Pons (tissue), 1 donor: ENCODE results near the gene CACNG1.
"Not testable (repeated sequence)": the region's sequence is repeated elsewhere in the genome, so short reads cannot be mapped to it uniquely, and the experiment has no call there.

Source experiments
- DNase-seq: peaks from one replicate; pipeline ENCODE4 v3.0.0-alpha.2; 2016; ENCODE audit warnings: low spot score

The CACNG1 gene

GRCh38 chr17:67025216-67025792, 19.1 kb upstream of the CACNG1 start:
- DNase-seq: no peak

DNA sequence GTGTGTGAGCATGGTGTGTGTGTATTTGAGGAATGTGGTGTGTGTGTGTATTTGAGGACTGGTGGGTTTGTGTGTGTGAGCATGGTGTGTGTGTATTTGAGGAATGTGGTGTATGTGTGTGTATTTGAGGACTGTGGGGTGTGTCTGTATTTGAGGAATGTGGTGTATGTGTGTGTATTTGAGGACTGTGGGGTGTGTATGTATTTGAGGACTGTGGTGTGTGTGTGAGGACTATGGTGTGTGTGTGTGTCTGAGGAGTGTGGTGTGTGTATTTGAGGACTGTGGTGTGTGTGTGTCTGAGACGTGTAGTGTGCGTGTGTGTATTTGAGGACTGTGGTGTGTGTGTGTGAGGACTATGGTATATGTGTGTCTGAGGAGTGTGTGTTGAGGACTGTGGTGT, 18.0 kb upstream of the CACNG1 start:
- no peak for DNase-seq

DNA sequence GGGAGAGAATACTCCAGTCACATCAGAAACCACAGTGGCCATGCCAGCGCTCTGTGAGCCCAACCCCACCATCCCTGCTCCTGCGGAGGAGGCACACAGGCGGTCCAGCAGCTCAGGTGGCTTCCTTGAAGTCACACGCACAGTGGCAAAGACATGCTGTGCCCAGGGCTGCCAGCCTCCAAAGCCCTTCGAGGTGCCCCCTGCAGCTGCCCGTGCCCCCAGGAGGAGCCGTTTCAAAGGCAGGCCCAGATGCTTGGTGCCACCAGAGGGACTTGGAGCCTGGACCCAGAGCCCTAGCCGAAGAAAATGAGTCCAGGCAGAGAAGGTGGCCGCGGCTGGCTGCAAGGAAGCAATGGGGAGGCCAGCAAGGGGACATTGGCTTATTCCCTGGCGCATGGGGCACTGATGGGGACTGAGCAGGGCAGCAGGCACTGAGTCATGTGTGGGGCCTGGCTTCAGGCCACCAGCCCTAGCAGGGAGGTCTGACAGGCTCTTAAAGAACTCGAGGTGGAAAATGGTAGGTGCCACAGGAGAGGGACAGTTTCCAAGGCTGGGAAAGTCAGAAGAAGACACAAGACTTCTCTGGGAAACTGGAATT, 17.2 kb upstream of the CACNG1 start:
- no peak for DNase-seq

GRCh38 chr17:67030641-67031040, 13.7 kb upstream of the CACNG1 start:
- no peak for DNase-seq

DNA sequence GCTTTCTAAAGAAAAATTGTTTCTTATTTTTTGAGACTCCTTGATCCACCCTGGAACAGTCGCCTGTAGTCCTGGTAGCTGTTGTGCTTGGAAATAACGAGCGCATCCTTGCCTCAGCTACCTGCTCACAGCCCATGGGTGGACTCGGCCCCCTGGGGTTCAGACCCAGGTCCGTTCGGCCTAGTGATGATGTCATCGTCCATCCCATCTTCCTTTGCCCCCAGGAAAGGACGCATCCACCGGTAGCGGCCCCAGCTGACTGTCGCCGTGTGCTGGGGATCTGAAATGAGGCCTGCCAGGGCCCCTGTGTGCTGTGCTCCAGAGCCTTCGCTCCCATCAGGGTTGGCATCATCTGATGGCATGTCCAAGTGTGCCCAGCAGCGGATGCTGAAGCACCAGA, 12.0 kb upstream of the CACNG1 start:
- no peak for DNase-seq

GRCh38 chr17:67032985-67033384, 11.4 kb upstream of the CACNG1 start:
- DNase-seq: no peak

GRCh38 chr17:67033613-67034012, 10.7 kb upstream of the CACNG1 start:
- DNase-seq: no peak

DNA sequence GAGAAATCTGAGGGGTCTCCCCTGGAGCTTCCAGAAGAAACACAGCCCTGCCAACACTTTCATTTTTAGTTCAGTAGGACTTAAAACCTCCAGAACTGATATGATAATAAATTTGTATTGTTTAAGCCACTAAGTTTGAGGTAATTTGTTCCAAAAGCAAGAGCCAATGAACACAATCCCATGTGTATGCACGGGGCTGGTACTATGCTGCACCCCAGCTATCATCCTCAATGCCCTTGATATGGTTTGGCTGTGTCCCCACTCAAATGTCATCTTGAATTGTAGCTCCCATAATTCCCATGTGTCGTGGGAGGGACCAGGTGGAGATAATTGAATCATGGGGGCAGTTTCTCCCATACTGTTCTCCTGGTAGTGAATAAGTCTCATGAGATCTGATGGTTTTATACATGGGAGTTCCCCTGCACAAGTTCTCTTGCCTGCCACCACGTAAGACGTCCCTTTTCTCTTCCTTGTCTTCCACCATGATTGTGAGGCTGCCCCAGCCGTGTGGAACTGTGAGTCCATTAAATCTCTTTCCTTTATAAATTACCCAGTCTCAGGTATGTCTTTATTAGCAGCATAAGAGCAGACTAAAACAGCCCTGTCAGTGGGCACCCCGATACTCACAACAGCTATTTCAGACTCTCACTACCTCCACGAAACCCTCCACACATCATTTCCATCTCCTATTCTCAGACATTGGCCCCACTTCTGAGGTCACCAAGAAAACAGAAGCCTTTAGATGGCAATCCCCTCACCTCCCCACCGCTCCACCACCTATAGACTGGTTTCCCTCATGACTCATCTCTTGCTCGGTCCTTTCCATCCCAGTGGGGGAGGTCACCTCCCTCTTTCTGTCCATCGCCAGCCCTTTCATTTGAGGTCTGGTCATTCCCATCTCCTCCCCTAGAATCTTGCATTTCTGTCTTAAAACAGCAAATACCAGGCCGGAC, 8.9 kb upstream of the CACNG1 start:
- DNase-seq: no peak

DNA sequence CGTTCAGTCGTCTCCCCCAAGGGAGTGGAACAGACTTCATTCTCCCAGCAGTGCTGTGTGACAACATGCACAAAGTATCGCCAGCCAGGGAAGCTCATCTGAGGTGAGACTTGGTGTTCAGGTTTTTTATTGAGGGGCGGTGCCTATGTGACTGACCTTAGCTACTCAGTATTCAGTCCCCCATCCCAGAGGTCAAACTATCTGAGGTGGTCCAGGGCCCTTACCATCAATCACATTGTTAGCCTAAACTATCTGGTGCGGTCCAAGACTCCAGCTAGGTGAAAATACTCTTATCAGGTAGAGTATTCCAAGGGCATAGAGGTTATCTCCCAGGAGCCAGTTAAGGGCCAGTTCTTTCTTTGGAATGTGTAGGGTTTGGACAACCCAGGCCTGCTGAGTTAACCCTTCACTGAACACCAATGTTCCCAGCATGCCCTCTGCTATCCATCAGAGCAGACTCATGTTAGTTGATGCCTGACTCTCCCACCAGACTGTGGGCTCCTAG, 5.4 kb upstream of the CACNG1 start:
- DNase-seq: no peak

DNA sequence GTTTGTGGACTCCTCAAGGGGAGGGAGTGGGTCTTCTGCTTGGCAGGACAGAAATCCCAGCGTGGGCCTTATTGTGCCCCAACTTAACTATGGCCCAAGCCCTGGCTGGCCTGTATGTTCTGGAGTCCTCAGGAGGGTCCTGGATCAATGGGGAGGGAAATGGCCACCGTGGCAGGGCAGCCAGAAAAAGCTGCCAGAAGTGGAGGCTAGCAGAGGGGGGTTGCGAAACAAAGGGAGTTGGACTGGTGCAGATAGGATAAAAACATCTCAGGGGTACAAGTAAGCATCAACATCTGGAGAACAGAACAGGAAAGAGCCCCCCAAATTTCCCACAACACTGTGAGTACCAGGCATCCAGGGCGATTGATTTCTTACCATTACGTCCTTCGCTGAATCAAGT, 3.7 kb upstream of the CACNG1 start:
- DNase-seq: no peak

DNA sequence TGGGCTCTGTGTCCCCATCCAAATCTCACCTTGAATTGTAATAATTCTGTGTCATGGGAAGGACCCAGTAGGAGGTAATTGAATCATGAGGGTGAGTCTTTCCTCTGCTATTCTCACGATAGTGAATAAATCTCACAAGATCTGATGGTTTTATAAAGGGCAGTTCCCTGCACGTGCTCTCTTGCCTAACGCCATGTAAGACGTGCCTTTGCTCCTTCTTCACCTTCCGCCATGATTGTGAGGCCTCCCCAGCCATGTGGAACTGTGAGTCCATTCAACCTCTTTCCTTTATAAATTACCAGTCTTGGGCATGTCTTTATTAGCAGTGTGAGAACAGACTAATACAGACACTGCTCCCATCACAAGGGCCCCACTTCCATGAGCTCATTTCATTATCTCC, 3.2 kb upstream of the CACNG1 start:
- not testable (repeated sequence) for DNase-seq

DNA sequence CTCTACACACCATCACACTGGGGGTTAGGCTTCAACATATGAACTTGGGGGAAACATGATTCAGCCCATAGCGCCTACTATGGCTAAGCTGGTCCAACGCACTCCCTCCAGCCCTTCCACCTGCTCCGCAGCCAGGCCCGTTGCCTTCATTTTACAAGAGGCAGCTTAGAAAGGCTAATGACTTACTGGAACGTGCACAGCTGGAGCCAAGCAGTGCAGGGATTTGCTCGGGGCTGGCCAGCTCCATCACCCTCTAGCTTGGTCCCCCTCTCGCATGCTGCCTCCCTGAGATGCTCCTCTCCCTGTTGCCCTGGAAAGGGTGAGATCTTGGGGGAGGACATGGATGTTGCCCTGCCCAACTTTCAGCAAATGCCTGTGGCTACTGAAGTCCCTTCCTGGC, 2.8 kb upstream of the CACNG1 start:
- DNase-seq: no peak

- DNase-seq: no peak
These were observed 2.1 kb upstream of the CACNG1 start for GRCh38 chr17:67041941-67042899.

DNA sequence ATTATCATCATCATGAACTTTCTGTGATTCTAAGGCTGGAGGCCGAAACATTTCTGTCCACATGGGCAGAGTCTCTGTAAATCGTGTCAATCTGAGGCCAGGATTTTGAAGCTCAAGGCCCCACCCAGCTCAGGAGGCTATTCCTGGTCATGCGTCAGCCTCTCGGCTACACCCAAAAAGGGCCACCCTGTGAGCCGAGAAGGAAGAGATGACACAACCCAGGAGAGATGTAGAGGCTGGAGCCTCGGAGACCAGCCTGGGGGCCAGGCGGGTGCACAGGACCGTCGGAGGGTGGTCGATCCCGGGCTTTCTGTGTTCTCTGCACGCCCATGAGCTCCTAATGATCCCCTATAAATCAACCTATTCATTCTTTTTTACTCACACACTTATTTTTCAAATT, 1.1 kb upstream of the CACNG1 start:
- no peak for DNase-seq

GRCh38 chr17:67044940-67045339, 586 bp downstream of the CACNG1 start:
- no peak for DNase-seq

GRCh38 chr17:67046398-67046797, 2.0 kb downstream of the CACNG1 start:
- DNase-seq: no peak

DNA sequence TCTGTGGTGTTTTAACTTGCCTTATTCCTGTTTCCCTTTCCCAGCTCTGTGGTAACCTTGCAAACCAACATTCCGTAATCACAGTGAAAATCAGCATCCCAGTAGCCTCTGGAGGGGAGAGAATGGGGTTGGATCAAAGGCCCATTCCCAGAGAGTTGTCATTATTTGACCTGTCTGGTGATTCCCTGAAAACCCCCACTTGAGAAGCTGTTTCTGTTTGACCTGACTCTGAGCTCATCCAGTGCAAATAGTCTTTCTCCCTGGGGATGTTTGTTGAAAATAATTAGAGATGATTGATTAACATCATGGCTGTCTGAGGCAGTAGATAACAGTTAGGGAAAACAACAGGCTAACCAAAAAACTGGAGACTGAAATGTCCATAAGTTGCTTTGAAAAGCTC, 3.0 kb downstream of the CACNG1 start:
- DNase-seq: no peak

DNA sequence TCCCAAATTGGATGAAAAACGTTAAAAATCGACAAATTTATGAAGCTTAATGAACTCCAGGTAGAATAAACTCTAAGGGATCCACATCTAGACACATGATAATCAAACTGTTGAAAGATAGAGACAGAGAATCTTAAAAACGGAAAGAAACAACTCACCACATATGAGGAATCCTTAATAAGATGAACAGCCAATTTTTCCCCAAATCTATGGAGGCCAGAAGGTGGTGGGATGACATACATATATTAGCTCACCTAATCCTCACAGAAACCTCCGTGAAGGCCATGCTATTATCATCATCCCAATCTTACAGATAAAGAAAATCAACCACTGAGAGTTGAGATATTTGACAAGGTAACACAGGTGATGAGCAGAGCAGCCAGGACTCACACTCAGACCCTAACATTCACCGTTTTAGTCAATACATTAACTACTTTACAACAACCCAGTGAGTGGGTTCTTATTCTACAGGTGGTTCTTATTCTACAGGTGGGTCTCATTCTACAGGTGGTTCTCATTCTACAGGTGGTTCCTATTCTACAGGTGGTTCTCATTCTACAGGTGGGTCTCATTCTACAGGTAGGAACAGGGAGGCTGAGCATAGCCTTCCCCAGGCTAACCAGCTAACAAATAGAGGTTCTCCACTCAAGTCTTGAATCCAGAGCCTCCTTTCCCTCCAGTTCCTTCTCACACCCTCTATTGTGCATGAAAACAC, 4.8 kb downstream of the CACNG1 start:
- no peak for DNase-seq

GRCh38 chr17:67050066-67050465, 5.7 kb downstream of the CACNG1 start:
- DNase-seq: no peak

DNA sequence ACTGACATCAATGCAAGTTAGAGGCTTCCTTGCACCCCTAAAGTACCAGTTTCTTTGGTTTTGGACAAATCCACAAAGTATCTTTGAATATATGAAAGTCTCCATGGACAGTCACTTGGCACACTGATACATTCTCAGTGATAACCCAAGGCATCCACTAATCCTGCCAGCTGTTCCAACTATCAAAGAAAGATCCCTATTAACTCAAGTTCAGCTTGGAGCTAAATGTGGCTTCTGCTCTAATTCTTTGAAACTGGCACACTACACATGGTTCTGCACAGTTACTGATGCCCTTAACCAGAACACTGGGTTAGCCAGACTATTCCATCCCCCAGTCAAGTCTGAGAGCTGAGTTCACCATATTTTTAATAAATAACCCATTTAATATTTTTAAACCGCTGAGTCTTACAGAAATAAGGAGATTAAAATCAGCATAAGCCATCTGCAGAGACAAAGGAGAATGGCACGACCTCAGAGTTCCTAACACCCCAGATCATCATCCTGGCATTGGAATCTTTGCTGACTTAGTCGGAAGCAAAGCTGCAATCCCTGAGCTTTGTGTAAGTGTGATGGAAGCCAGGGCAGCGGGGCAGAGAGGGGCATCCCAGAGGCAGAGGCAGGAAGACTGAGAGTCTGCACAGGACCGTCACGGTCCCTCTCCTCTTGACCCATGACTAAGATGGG, 6.3 kb downstream of the CACNG1 start:
- DNase-seq: no peak

DNA sequence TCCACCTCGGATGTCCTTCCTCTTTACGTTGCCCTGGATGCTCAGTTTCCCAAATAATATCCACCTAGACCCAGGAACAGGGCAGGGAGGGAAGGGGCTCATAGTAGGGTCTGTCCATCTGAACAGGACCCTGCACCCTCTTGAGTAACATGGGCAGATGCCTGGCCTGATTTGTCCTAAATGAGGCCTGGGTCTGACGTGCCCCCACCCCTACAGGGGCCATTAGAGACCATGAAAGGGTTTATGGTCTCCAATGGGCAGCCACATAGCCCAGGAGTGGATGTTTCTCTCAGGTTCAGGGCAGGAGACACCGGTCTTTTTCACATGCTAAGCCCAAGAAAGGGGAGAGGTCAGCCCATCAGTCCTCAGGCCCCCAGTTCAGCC, 6.8 kb downstream of the CACNG1 start:
- DNase-seq: no peak
